ENCODE data around the gene COL6A3.

DNA sequence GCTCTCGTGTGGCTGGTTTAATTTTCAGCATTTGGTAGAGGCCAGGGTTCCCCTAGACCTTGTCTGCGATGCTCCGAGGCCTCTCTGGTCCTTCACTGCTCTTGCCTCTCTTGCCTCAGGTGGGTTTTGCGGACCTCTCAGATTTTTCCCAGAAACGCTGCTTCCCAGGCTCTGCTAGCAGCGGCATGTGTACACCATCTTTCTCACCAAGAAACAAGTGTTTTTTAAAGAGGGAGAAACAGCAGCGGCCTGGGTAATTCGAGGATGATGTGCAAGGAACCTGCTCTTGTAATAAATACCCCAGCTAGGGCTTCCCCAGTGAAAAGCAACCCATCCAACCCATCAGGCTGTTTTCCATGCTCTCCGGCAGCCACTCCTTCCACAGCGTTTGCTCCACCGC, 33.5 kb upstream of the COL6A3 start:
- TF ChIP-seq SIRT6 (IDR thresholded peaks at IDR 0.05; ENCODE audit: low read depth, low read length) (no peak), ZNF143 (CRISPR knock-in tag; IDR thresholded peaks at IDR 0.05) (no peak), ARNT (IDR thresholded peaks at IDR 0.05) (no peak), POLR2A (conservative IDR thresholded peaks at IDR 0.05) (no peak), ZFP36 (IDR thresholded peaks at IDR 0.05; ENCODE audit: low read depth, low read length, partially characterized antibody) (no peak), BRCA1 (IDR thresholded peaks at IDR 0.05) (no peak), BRCA1 (CRISPR knock-in tag; IDR thresholded peaks at IDR 0.05) (no peak), SIN3B (IDR thresholded peaks at IDR 0.05; ENCODE audit: low read depth) (no peak)
- TF ChIP-seq, protein P1, sequence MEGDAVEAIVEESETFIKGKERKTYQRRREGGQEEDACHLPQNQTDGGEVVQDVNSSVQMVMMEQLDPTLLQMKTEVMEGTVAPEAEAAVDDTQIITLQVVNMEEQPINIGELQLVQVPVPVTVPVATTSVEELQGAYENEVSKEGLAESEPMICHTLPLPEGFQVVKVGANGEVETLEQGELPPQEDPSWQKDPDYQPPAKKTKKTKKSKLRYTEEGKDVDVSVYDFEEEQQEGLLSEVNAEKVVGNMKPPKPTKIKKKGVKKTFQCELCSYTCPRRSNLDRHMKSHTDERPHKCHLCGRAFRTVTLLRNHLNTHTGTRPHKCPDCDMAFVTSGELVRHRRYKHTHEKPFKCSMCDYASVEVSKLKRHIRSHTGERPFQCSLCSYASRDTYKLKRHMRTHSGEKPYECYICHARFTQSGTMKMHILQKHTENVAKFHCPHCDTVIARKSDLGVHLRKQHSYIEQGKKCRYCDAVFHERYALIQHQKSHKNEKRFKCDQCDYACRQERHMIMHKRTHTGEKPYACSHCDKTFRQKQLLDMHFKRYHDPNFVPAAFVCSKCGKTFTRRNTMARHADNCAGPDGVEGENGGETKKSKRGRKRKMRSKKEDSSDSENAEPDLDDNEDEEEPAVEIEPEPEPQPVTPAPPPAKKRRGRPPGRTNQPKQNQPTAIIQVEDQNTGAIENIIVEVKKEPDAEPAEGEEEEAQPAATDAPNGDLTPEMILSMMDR (IDR thresholded peaks at IDR 0.05 in 2 of 3, conservative IDR thresholded peaks at IDR 0.05 in 1 of 3; ENCODE audit: insufficient read depth in 2 of 3, low read depth in 1 of 3, low read length in 3 of 3) = no peak
- TF ChIP-seq, protein P2, sequence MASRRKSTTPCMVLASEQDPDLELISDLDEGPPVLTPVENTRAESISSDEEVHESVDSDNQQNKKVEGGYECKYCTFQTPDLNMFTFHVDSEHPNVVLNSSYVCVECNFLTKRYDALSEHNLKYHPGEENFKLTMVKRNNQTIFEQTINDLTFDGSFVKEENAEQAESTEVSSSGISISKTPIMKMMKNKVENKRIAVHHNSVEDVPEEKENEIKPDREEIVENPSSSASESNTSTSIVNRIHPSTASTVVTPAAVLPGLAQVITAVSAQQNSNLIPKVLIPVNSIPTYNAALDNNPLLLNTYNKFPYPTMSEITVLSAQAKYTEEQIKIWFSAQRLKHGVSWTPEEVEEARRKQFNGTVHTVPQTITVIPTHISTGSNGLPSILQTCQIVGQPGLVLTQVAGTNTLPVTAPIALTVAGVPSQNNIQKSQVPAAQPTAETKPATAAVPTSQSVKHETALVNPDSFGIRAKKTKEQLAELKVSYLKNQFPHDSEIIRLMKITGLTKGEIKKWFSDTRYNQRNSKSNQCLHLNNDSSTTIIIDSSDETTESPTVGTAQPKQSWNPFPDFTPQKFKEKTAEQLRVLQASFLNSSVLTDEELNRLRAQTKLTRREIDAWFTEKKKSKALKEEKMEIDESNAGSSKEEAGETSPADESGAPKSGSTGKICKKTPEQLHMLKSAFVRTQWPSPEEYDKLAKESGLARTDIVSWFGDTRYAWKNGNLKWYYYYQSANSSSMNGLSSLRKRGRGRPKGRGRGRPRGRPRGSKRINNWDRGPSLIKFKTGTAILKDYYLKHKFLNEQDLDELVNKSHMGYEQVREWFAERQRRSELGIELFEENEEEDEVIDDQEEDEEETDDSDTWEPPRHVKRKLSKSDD (conservative IDR thresholded peaks at IDR 0.05; ENCODE audit: low read length) = no peak
- TF ChIP-seq, protein P3, sequence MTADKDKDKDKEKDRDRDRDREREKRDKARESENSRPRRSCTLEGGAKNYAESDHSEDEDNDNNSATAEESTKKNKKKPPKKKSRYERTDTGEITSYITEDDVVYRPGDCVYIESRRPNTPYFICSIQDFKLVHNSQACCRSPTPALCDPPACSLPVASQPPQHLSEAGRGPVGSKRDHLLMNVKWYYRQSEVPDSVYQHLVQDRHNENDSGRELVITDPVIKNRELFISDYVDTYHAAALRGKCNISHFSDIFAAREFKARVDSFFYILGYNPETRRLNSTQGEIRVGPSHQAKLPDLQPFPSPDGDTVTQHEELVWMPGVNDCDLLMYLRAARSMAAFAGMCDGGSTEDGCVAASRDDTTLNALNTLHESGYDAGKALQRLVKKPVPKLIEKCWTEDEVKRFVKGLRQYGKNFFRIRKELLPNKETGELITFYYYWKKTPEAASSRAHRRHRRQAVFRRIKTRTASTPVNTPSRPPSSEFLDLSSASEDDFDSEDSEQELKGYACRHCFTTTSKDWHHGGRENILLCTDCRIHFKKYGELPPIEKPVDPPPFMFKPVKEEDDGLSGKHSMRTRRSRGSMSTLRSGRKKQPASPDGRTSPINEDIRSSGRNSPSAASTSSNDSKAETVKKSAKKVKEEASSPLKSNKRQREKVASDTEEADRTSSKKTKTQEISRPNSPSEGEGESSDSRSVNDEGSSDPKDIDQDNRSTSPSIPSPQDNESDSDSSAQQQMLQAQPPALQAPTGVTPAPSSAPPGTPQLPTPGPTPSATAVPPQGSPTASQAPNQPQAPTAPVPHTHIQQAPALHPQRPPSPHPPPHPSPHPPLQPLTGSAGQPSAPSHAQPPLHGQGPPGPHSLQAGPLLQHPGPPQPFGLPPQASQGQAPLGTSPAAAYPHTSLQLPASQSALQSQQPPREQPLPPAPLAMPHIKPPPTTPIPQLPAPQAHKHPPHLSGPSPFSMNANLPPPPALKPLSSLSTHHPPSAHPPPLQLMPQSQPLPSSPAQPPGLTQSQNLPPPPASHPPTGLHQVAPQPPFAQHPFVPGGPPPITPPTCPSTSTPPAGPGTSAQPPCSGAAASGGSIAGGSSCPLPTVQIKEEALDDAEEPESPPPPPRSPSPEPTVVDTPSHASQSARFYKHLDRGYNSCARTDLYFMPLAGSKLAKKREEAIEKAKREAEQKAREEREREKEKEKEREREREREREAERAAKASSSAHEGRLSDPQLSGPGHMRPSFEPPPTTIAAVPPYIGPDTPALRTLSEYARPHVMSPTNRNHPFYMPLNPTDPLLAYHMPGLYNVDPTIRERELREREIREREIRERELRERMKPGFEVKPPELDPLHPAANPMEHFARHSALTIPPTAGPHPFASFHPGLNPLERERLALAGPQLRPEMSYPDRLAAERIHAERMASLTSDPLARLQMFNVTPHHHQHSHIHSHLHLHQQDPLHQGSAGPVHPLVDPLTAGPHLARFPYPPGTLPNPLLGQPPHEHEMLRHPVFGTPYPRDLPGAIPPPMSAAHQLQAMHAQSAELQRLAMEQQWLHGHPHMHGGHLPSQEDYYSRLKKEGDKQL (CRISPR knock-in tag; IDR thresholded peaks at IDR 0.05; ENCODE audit: borderline replicate concordance) = no peak

All from K562 (cell line).